T-helper 17 cell (primary cell): ENCODE data around the gene FAM3C. TPM values are rescaled to one million over a fixed set of nuclear protein-coding genes. Genes with fewer than 3 reads are reported as not detected.
A peak's percentile ranks its signal among the peaks of the same experiment; 100 is the strongest.

Experiments
- ATAC-seq: fragments of 150-1000 bp; cut with Tn5 transposase; 2 replicates; pipeline ENCODE4 v1.10.0; 2021; ENCODE audit warnings: mild to moderate bottlenecking, moderate library complexity
- DNase-seq, 3 donors: peaks; one replicate each; pipeline versions ENCODE4 v3.0.0 to v3.0.0-alpha.2; 2020 to 2021
- H3K9me3 ChIP-seq: one replicate; pipeline ENCODE4 v1.7.0; 2013; ENCODE audit warnings: low read length, mild to moderate bottlenecking; ENCODE audit not compliant: control insufficient read depth, poor library complexity, severe bottlenecking
- H3K27ac Mint-ChIP-seq: one replicate; pipeline ENCODE4 v1.8.0; 2022; ENCODE audit warnings: mild to moderate bottlenecking, moderate library complexity, mixed read lengths
- H3K27me3 Mint-ChIP-seq: one replicate; pipeline ENCODE4 v1.8.0; 2022; ENCODE audit warnings: mixed read lengths
- H3K36me3 Mint-ChIP-seq: one replicate; pipeline ENCODE4 v1.8.0; 2022; ENCODE audit warnings: low read depth, mixed read lengths
- H3K4me1 Mint-ChIP-seq: one replicate; pipeline ENCODE4 v1.8.0; 2022; ENCODE audit warnings: mild to moderate bottlenecking, mixed read lengths
- H3K4me3 Mint-ChIP-seq: one replicate; pipeline ENCODE4 v1.8.0; 2022; ENCODE audit warnings: mild to moderate bottlenecking, moderate library complexity, mixed read lengths
- total RNA-seq, 4 donors: library from RNA in 2 of 4; stranded (reverse) in 2 of 4; gene quantifications; one replicate each; pipeline ENCODE4 v1.2.3 and lab custom pipeline; 2022 to 2026

The FAM3C gene
- total RNA-seq, 2 donors from 2014 or later, result 10.6 to 16.6 TPM

DNA sequence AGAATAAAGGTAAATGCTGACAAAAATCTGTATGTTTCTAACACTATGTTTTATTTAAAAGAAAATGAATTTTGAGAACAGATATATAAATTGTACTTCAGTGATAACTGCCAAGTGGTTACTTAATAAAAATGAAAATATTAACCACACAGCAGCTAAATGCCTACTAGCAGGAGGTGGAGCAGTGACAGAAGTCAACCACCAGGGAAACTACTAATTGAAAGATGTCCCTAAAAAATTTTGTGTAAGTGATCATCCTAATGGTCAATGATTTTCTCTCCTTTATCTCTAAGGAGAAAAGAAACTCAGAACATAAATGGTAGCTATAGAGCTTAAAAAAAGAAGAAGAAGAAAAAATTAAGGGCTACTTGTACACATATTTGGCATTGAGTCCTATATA lies 44.4 kb downstream of the FAM3C start:
- Mint-ChIP-seq H3K4me1 (peaks cover 2% of the 10 kb centered on the region), H3K4me3 (no peak overlapping the region), H3K27ac (no peak overlapping the region), H3K27me3 (no peaks in the 10 kb centered on the region), H3K36me3 (peaks cover 11% of the 10 kb centered on the region)
- H3K9me3 ChIP-seq, result no peaks in the 10 kb centered on the region
- DNase-seq (no peak), ATAC-seq (no peak)

DNA sequence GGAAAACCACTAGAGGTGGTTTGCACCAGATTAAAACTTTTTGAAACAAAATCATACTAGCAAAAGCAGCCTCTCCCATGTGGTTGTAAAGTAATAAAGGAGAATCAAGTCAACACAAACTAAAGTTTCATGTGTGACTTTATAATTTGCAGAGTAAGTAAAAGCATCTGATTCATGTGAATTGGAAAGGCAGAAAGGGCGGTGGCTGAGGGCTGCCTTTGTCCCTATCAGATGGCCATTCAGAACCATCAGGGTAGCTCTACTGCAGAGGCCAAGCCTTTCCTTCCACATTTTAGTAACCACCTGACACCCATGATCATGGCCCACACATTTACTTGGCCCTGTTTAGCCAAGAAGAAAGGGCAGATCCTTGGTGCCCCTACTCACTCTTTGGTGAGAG lies 51.6 kb downstream of the FAM3C start:
- no peaks in the 10 kb centered on the region for H3K27me3 Mint-ChIP-seq
- peaks cover 3% of the 10 kb centered on the region for H3K36me3 Mint-ChIP-seq
- no peaks in the 10 kb centered on the region for H3K9me3 ChIP-seq
- no peak overlapping the region for H3K4me3 Mint-ChIP-seq
- no peak overlapping the region for H3K27ac Mint-ChIP-seq
- ATAC-seq, result no peak
- DNase-seq, result no peak
- no peaks in the 10 kb centered on the region for H3K4me1 Mint-ChIP-seq

DNA sequence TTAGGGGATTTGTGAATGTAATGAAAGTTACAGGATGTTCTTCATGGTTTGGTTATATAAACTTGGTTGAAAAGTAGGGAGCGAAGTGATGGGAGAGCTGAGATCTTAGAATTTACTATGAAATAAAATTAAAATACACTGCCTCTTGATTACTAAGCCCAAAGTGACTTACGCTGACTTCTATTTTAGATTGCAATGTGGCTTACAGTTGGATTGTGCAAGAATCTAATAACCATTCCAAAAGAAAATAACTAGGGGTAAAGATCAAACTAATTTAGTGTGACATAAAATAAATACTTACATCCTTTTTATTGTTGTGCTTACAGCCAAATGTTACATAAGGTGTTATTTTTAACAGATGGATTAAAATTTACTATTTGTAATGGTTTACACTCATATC lies 52.0 kb downstream of the FAM3C start:
- H3K27ac Mint-ChIP-seq, result no peak overlapping the region
- no peak overlapping the region for H3K4me3 Mint-ChIP-seq
- ATAC-seq (no peak), DNase-seq (no peak)
- no peaks in the 10 kb centered on the region for H3K4me1 Mint-ChIP-seq
- H3K27me3 Mint-ChIP-seq, result no peaks in the 10 kb centered on the region
- peaks cover 3% of the 10 kb centered on the region for H3K36me3 Mint-ChIP-seq
- no peaks in the 10 kb centered on the region for H3K9me3 ChIP-seq

DNA sequence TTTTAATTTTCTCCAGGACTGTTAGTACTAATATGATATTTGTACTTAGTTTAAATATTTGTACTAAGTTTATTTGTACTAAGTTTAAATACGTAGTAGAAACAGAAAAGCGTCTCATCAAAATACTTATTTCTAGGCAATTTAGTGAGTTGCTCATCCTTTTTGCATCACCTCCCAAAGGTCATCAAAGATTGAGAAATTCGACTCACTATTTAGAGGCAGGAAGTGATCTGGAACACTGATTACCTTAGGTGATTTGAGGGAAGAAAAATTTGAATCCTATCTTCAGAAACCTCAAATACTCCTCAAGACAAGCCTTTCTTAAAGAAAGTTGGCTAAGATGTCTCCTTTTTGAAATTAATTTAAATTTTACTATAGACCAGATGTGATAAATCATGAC lies 52.8 kb downstream of the FAM3C start:
- DNase-seq, result no peak
- no peak for ATAC-seq
- H3K9me3 ChIP-seq, result no peaks in the 10 kb centered on the region
- H3K27ac Mint-ChIP-seq, result no peak overlapping the region
- no peaks in the 10 kb centered on the region for H3K27me3 Mint-ChIP-seq
- H3K4me1 Mint-ChIP-seq, result no peaks in the 10 kb centered on the region
- H3K4me3 Mint-ChIP-seq, result no peak overlapping the region
- peaks cover 3% of the 10 kb centered on the region for H3K36me3 Mint-ChIP-seq

DNA sequence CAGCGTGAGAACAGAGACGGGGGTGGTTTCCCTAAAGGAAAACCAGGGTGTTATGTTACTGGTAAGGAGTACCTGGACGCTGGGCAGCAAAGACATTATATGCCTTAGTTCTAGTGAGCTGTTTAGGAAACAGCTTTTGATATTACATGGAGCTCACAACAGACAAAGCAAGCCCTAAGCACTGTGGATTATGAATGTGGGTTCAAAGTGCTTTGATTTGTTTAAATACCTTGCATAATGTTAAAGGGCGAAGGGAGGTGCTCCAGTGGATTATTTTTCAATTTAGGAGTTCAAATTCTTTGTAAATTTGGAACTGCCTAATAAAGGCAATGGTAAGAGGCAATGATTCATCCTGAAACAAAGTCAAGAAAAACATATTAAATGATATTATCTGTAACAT lies 53.5 kb downstream of the FAM3C start:
- Mint-ChIP-seq H3K4me1 (no peaks in the 10 kb centered on the region), H3K4me3 (no peak overlapping the region), H3K36me3 (peaks cover 3% of the 10 kb centered on the region), H3K27me3 (no peaks in the 10 kb centered on the region), H3K27ac (no peak overlapping the region)
- DNase-seq (no peak), ATAC-seq (no peak)
- H3K9me3 ChIP-seq, result no peaks in the 10 kb centered on the region

DNA sequence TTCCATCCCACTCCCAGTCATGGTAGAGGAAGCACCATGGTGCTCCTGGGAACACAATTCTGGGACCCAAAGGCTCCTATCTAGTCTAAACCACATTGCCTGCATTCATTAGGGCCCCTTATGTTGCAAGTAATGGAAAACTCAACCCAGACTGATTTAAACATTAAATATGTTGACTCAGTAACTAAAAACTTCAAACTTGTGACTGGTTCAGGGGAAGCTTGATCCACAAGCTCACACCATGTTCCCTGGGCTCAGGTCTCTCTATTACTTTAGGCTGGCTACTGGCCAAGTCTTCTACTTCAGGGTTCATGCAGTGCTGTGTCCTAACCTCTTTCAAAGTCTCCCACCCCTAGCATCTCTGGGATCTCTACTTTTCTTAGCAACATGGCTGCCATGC lies 54.2 kb downstream of the FAM3C start:
- Mint-ChIP-seq H3K27me3 (no peaks in the 10 kb centered on the region), H3K27ac (no peak overlapping the region), H3K4me1 (no peaks in the 10 kb centered on the region), H3K36me3 (no peaks in the 10 kb centered on the region), H3K4me3 (no peak overlapping the region)
- ATAC-seq (no peak), DNase-seq (no peak)
- H3K9me3 ChIP-seq, result no peaks in the 10 kb centered on the region

DNA sequence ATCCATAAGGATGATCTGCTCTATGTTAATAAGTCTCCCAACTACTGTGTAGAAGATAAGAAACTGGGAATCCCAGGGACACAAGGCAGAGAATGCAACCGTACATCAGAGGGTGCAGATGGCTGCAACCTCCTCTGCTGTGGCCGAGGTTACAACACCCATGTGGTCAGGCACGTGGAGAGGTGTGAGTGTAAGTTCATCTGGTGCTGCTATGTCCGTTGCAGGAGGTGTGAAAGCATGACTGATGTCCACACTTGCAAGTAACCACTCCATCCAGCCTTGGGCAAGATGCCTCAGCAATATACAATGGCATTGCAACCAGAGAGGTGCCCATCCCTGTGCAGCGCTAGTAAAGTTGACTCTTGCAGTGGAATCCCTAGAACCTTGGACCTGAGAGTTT lies 57.0 kb downstream of the FAM3C start:
- ATAC-seq (no peak), DNase-seq (no peak)
- Mint-ChIP-seq H3K27me3 (peaks cover 20% of the 10 kb centered on the region), H3K4me3 (no peak overlapping the region), H3K4me1 (no peaks in the 10 kb centered on the region), H3K36me3 (no peaks in the 10 kb centered on the region), H3K27ac (no peak overlapping the region)
- H3K9me3 ChIP-seq, result no peaks in the 10 kb centered on the region

DNA sequence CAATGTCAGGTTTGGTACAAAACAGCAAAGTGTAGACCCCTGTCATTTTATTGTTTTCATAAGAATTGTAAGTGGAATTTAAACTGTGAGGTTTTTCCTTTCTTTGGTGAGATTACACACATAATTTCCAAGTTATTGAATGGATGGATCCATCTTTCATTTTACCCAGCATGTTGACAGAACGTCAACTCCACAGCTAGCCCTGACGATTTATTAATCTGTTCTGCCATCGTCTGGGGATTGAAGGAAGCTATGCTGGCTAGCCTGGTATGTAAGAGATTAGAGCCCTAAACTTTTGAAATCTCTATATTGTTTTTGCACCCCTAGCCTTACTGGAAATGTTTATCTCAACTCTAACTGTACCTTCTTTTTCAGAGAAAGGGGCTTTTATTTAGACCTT lies 58.7 kb downstream of the FAM3C start:
- H3K9me3 ChIP-seq, result no peaks in the 10 kb centered on the region
- no peak for ATAC-seq

DNA sequence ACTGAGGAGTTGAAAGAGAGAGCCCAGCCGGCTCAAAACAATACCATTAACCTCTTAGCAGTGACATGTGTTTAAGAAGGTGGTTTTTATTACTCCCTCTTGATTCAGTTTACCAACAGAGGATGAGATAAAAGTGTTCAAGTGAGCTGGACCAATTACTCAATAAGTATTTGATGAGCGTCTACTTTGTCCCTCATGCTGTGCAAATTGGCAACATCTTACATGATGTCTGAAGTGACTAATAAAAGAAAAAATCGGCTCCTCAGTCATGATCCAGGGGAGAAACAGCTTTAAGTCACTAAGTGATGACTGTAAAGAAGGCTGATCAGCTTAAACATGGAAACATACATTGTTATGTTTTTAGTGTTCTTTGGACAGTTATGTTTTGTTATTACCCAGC lies 59.5 kb downstream of the FAM3C start:
- Mint-ChIP-seq H3K36me3 (no peaks in the 10 kb centered on the region), H3K27ac (no peak overlapping the region), H3K4me3 (no peak overlapping the region), H3K27me3 (peaks cover 24% of the 10 kb centered on the region), H3K4me1 (no peaks in the 10 kb centered on the region)
- DNase-seq, result no peak
- no peaks in the 10 kb centered on the region for H3K9me3 ChIP-seq
- ATAC-seq, result no peak

More for the DNA sequence above, 58.7 kb downstream of the FAM3C start:
- no peaks in the 10 kb centered on the region for H3K4me1 Mint-ChIP-seq
- H3K27me3 Mint-ChIP-seq, result peaks cover 22% of the 10 kb centered on the region
- no peak overlapping the region for H3K27ac Mint-ChIP-seq
- H3K36me3 Mint-ChIP-seq, result no peaks in the 10 kb centered on the region
- H3K4me3 Mint-ChIP-seq, result no peak overlapping the region
- no peak for DNase-seq

DNA sequence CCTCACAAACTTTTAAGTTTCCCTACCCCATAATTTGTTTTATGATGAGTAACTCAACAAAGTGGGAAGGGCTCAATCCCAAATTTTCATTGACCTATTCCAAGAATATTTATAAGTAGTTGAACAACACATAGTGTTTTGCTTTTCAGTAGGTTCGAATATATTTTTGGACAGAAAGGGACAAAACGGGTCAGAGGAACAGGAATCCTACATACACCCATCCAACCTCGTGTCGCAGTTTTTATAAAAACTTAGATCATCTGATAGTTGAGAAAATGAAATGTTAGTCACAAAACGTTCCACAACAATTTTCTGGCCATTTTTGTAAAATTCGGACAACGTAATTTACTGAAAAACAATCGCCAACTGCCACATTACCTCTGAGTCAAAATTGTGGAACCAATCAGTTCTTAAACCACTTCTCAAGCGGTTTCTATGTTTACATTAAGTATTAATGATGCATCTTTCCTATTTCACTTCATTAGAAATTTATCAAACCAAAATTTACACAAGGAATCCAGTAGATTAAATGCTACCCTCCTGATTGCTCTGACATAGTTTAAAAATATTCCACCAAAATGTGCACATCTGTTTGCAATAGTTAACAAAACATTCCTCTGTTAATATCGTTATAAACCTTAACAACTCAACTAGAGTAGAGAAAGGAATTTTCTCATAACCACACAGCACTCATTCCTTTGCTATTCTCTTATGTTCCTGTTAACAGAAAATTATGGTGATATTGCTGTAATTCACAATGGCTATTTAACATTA lies 61.0 kb downstream of the FAM3C start:
- no peaks in the 10 kb centered on the region for H3K36me3 Mint-ChIP-seq
- H3K9me3 ChIP-seq, result no peaks in the 10 kb centered on the region
- no peak for ATAC-seq
- H3K27me3 Mint-ChIP-seq, result peaks cover 35% of the 10 kb centered on the region
- no peak overlapping the region for H3K27ac Mint-ChIP-seq
- no peaks in the 10 kb centered on the region for H3K4me1 Mint-ChIP-seq
- DNase-seq, result no peak
- H3K4me3 Mint-ChIP-seq, result no peak overlapping the region

DNA sequence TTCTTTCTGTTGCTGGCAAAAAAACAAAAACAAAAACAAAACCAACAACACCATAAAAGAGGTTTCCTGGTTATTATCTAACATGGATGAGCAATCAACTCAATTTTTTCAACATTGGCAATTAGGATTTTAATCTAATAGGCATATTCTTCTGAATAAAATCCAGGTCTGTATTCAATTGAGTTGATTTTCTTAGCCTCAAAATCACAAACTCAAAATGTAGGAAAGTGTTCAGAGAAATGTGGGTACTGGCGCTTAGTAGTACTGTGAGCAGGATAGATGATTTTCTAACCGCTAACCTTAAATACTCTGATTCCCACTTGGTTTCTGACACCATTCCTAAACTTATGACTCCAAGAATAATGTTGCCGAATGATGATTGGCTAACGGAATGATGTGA lies 61.7 kb downstream of the FAM3C start:
- H3K27me3 Mint-ChIP-seq, result peaks cover 42% of the 10 kb centered on the region
- no peaks in the 10 kb centered on the region for H3K36me3 Mint-ChIP-seq
- no peak overlapping the region for H3K4me3 Mint-ChIP-seq
- H3K27ac Mint-ChIP-seq, result no peak overlapping the region
- no peaks in the 10 kb centered on the region for H3K4me1 Mint-ChIP-seq
- DNase-seq (no peak), ATAC-seq (no peak)
- H3K9me3 ChIP-seq, result no peaks in the 10 kb centered on the region

DNA sequence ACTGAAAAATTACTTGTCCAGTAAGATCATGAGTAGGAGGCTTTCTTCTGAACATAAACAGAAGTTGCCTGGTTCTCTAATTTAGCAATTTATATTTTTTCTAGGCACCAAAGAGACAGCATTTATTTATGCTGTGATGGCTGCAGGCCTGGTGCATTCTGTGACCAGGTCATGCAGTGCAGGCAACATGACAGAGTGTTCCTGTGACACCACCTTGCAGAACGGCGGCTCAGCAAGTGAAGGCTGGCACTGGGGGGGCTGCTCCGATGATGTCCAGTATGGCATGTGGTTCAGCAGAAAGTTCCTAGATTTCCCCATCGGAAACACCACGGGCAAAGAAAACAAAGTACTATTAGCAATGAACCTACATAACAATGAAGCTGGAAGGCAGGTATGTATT lies 64.5 kb downstream of the FAM3C start:
- Mint-ChIP-seq H3K36me3 (no peaks in the 10 kb centered on the region), H3K27me3 (peaks cover 67% of the 10 kb centered on the region), H3K27ac (no peak overlapping the region), H3K4me3 (no peak overlapping the region), H3K4me1 (peaks cover 12% of the 10 kb centered on the region)
- no peak for ATAC-seq
- no peak for DNase-seq
- no peaks in the 10 kb centered on the region for H3K9me3 ChIP-seq

DNA sequence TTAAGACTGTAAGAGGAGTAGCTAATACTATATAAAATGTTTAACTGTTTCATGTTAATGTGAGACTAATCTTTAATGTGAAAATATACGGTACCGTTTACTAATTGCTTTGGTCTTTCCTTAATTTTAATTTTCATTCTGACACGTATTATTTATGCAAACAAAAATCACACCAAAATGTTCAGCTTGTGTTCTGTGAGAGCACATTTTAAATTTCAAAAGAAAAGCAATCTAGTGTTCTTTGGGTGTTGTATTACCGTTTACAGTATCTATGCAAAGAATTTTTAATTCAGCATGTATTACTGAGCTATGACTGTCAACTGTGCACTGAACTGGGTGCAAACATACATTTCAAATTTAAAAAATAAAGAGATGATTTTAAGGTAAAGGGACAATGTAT lies 65.1 kb downstream of the FAM3C start:
- no peak overlapping the region for H3K4me3 Mint-ChIP-seq
- peaks cover 12% of the 10 kb centered on the region for H3K4me1 Mint-ChIP-seq
- no peak for DNase-seq
- peaks cover 69% of the 10 kb centered on the region for H3K27me3 Mint-ChIP-seq
- no peaks in the 10 kb centered on the region for H3K36me3 Mint-ChIP-seq
- H3K27ac Mint-ChIP-seq, result no peak overlapping the region
- H3K9me3 ChIP-seq, result no peaks in the 10 kb centered on the region
- no peak for ATAC-seq

DNA sequence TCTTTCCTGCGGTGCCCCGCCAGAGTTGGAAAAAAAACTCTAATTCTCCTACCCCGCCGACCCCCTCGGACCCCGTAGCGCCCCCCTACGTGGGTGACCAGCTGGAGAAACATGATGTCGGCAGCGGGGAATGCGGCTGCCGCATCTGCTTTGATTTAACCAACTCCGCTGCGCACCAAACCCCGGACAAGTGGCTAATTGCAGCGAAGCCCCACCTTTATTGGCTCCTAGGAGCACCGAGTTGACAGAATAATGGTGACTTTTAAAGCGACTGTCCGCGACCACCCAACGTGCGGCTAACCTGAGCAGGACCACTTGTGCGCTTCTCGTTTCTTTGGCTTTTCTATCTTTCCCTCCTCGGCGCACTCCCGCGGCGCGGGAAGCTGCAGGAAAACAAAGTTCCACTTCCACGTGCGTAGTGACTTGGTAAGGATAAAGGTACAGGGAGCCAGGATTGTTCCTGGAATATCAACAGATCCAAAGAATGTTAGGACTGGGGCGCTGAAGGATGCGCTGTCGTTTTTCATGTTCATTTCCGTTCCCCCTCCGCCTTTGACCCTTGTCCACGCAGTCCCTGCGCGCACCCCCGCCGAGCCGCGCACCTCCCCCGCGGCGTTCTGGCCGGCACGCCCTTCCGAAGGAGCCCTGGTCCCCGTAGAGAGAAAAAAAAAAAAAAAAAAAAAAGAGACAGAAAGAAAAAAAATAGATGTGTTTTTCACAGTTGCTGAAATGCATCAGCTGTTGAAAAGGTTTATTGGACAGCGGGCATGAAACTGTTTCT lies 65.9 kb downstream of the FAM3C start:
- H3K9me3 ChIP-seq, result no peaks in the 10 kb centered on the region
- H3K27me3 Mint-ChIP-seq, result peaks cover 74% of the 10 kb centered on the region
- no peak for ATAC-seq
- H3K4me3 Mint-ChIP-seq, result peak overlapping the region; percentile 76
- H3K36me3 Mint-ChIP-seq, result no peaks in the 10 kb centered on the region
- peaks cover 12% of the 10 kb centered on the region for H3K4me1 Mint-ChIP-seq
- H3K27ac Mint-ChIP-seq, result no peak overlapping the region
- no peak for DNase-seq
